H9 (cell line): Measurements from ENCODE around the gene PGLYRP2. TPM values are rescaled to one million over a fixed set of nuclear protein-coding genes. Genes with fewer than 3 reads are reported as not detected.

Experiments used
- DNase-seq: peaks from one replicate; pipeline ENCODE4 v3.0.0-alpha.2; 2017
- H2AFZ ChIP-seq: one replicate; pipeline ENCODE4 v1.6.1; 2013; ENCODE audit warnings: mild to moderate bottlenecking, low read length, control low read depth, moderate library complexity
- H2AK5ac ChIP-seq: 2 replicates; pipeline ENCODE4 v1.6.1; 2013; ENCODE audit warnings: low read length, control low read depth, mixed read lengths; ENCODE audit not compliant: insufficient read length
- H2BK120ac ChIP-seq: one replicate; pipeline ENCODE4 v1.6.1; 2013; ENCODE audit warnings: low read depth, mild to moderate bottlenecking, low read length, control low read depth, inconsistent platforms; ENCODE audit not compliant: poor library complexity, severe bottlenecking
- H2BK12ac ChIP-seq: 2 replicates; pipeline ENCODE4 v1.6.1; 2013; ENCODE audit warnings: low read length, control low read depth, mixed read lengths, low read depth; ENCODE audit not compliant: insufficient read length
- H2BK15ac ChIP-seq: 2 replicates; pipeline ENCODE4 v1.6.1; 2013; ENCODE audit warnings: low read depth, low read length, control low read depth
- H2BK20ac ChIP-seq: one replicate; pipeline ENCODE4 v1.6.1; 2013; ENCODE audit warnings: low read depth, mild to moderate bottlenecking, low read length, control low read depth, inconsistent platforms; ENCODE audit not compliant: poor library complexity, severe bottlenecking
- H2BK5ac ChIP-seq: 2 replicates; pipeline ENCODE4 v1.6.1; 2013; ENCODE audit warnings: low read length, control low read depth, mixed read lengths; ENCODE audit not compliant: insufficient read length
- H3K14ac ChIP-seq: 2 replicates; pipeline ENCODE4 v1.6.1; 2013; ENCODE audit warnings: low read length, control low read depth; ENCODE audit not compliant: insufficient read depth
- H3K18ac ChIP-seq: 2 replicates; pipeline ENCODE4 v1.6.1; 2013; ENCODE audit warnings: low read depth, mild to moderate bottlenecking, mixed read lengths, low read length, control low read depth; ENCODE audit not compliant: insufficient read length
- H3K23ac ChIP-seq: 2 replicates; pipeline ENCODE4 v1.6.1; 2013; ENCODE audit warnings: low read length, control low read depth, mixed read lengths, low read depth; ENCODE audit not compliant: insufficient read length
- H3K23me2 ChIP-seq: 2 replicates; pipeline ENCODE4 v1.6.1; 2013; ENCODE audit warnings: low read depth, mild to moderate bottlenecking, mixed read lengths, low read length, control low read depth; ENCODE audit not compliant: insufficient read length, poor library complexity, severe bottlenecking
- H3K27ac ChIP-seq: 2 replicates; pipeline ENCODE4 v1.5.1; 2013; ENCODE audit warnings: low read length, control low read depth, mixed read lengths, low read depth; ENCODE audit not compliant: insufficient read length
- H3K27me3 ChIP-seq: 2 replicates; pipeline ENCODE4 v1.6.1; 2013; ENCODE audit warnings: low read length, control low read depth, inconsistent platforms; ENCODE audit not compliant: insufficient read depth
- H3K4ac ChIP-seq: 2 replicates; pipeline ENCODE4 v1.6.1; 2013; ENCODE audit warnings: low read depth, mild to moderate bottlenecking, control low read depth, inconsistent platforms, low read length, moderate library complexity
- H3K4me1 ChIP-seq: 2 replicates; pipeline ENCODE4 v1.6.1; 2013; ENCODE audit warnings: low read length, control low read depth, inconsistent platforms; ENCODE audit not compliant: insufficient read depth
- H3K4me2 ChIP-seq: 2 replicates; pipeline ENCODE4 v1.6.1; 2013; ENCODE audit warnings: low read length, control low read depth, mixed read lengths; ENCODE audit not compliant: insufficient read length, insufficient read depth
- H3K56ac ChIP-seq: 2 replicates; pipeline ENCODE4 v1.6.1; 2013; ENCODE audit warnings: low read depth, mild to moderate bottlenecking, mixed read lengths, low read length, control low read depth; ENCODE audit not compliant: insufficient read length
- H3K79me1 ChIP-seq: 2 replicates; pipeline ENCODE4 v1.6.1; 2013; ENCODE audit warnings: low read depth, mild to moderate bottlenecking, moderate library complexity, low read length, control low read depth, inconsistent platforms; ENCODE audit not compliant: insufficient read depth, poor library complexity, severe bottlenecking
- H3K79me2 ChIP-seq: 2 replicates; pipeline ENCODE4 v1.6.1; 2013; ENCODE audit warnings: low read length, control low read depth, inconsistent platforms; ENCODE audit not compliant: insufficient read depth
- H3K9ac ChIP-seq: 2 replicates; pipeline ENCODE4 v1.6.1; 2013; ENCODE audit warnings: low read length, control low read depth, mixed read lengths; ENCODE audit not compliant: insufficient read length; ENCODE audit errors: extremely low read depth
- H3K9me3 ChIP-seq: one replicate; pipeline ENCODE4 v1.6.1; 2013; ENCODE audit warnings: low read depth, low read length, inconsistent platforms; ENCODE audit not compliant: control insufficient read depth
- H3T11ph ChIP-seq: one replicate; pipeline ENCODE4 v1.6.1; 2013; ENCODE audit warnings: mild to moderate bottlenecking, low read length, control low read depth, inconsistent platforms
- H4K20me1 ChIP-seq: one replicate; pipeline ENCODE4 v1.6.1; 2013; ENCODE audit not compliant: control insufficient read depth, insufficient read length, insufficient read depth
- H4K5ac ChIP-seq: 2 replicates; pipeline ENCODE4 v1.6.1; 2013; ENCODE audit warnings: low read depth, mild to moderate bottlenecking, mixed read lengths, low read length, control low read depth; ENCODE audit not compliant: insufficient read length
- H4K8ac ChIP-seq: replicated peaks from 2 replicates; pipeline ENCODE4 v1.6.1; 2013; ENCODE audit warnings: low read length, control low read depth, mixed read lengths, low read depth; ENCODE audit not compliant: insufficient read length
- H4K91ac ChIP-seq: 2 replicates; pipeline ENCODE4 v1.6.1; 2013; ENCODE audit warnings: low read depth, mild to moderate bottlenecking, moderate library complexity, mixed read lengths, low read length, control low read depth; ENCODE audit not compliant: insufficient read length
- H3K27ac Mint-ChIP-seq, 3 experiments: 2 replicates in 2 of 3; 3 replicates in 1 of 3; pipeline ENCODE4 v1.8.0; 2020 to 2021; ENCODE audit warnings: mixed read lengths in 3 of 3, mild to moderate bottlenecking in 1 of 3, moderate library complexity in 1 of 3
- H3K27me3 Mint-ChIP-seq: 2 replicates; pipeline ENCODE4 v1.8.0; 2021; ENCODE audit warnings: low read depth, mild to moderate bottlenecking, moderate library complexity, mixed read lengths
- H3K36me3 Mint-ChIP-seq, 3 experiments: 2 replicates in 2 of 3; 3 replicates in 1 of 3; pipeline ENCODE4 v1.8.0; 2020 to 2021; ENCODE audit warnings: low read depth in 3 of 3, mixed read lengths in 3 of 3; ENCODE audit not compliant: insufficient read depth in 1 of 3
- H3K4me1 Mint-ChIP-seq, 2 experiments: 2 replicates each; pipeline ENCODE4 v1.8.0; 2020; ENCODE audit warnings: mixed read lengths in 2 of 2
- H3K4me3 Mint-ChIP-seq, 2 experiments: 2 replicates in 1 of 2; 3 replicates in 1 of 2; pipeline ENCODE4 v1.8.0; 2020 to 2021; ENCODE audit warnings: mild to moderate bottlenecking in 2 of 2, mixed read lengths in 2 of 2, moderate library complexity in 1 of 2
- H3K9me3 Mint-ChIP-seq, 2 experiments: 2 replicates in 1 of 2; 3 replicates in 1 of 2; pipeline ENCODE4 v1.8.0; 2020; ENCODE audit warnings: mild to moderate bottlenecking in 2 of 2, mixed read lengths in 2 of 2, moderate library complexity in 1 of 2
- CTCF ChIP-seq: fragments of 200-600 bp; sonication (generic); conservative IDR thresholded peaks from 3 replicates; pipeline ENCODE4 v1.8.0; 2021; ENCODE audit warnings: antibody characterized with exemption, mild to moderate bottlenecking
- WGBS: extraction: QIAGEN DNeasy Blood & Tissue Kit; methylation state at CpG from one replicate; pipeline ENCODE4 v1.1.7; 2013; ENCODE audit warnings: missing lambda C conversion rate, low lambda C conversion rate, mixed read lengths; ENCODE audit not compliant: insufficient read length; ENCODE audit errors: extremely low coverage; 5-methylcytosine and 5-hydroxymethylcytosine counted together
- total RNA-seq: library from RNA; stranded (reverse); gene quantifications from 2 replicates; pipeline ENCODE4 v1.2.1, GENCODE V29; 2021

The PGLYRP2 gene
- total RNA-seq, 1 experiment from 2014 or later = not detected

- Histone ChIP-seq H3K27ac (no peak overlapping the region), H2BK20ac (no peak overlapping the region), H2BK12ac (no peak overlapping the region), H3K23me2 (no peaks in the 10 kb centered on the region), H3K79me2 (no peaks in the 10 kb centered on the region), H3K23ac (no peak overlapping the region), H3K14ac (no peak overlapping the region), H3K18ac (no peak overlapping the region), H2BK5ac (no peak overlapping the region), H2AK5ac (no peak overlapping the region), H3K79me1 (no peaks in the 10 kb centered on the region), H3K27me3 (no peaks in the 10 kb centered on the region), H2BK120ac (no peak overlapping the region), H3K4ac (no peak overlapping the region), H3K4me2 (no peak overlapping the region), H3K56ac (no peak overlapping the region), H4K91ac (no peak overlapping the region), H4K20me1 (no peaks in the 10 kb centered on the region), H2BK15ac (no peak overlapping the region), H3K4me1 (no peaks in the 10 kb centered on the region), H3K9ac (no peak overlapping the region), H4K8ac (no peak overlapping the region), H2AFZ (no peak overlapping the region), H4K5ac (no peak overlapping the region), H3T11ph (no peak overlapping the region), H3K9me3 (peaks cover 10% of the 10 kb centered on the region)
- no peak for DNase-seq
- peaks cover 10% of the 10 kb centered on the region for H3K27me3 Mint-ChIP-seq
- no peak overlapping the region for H3K4me3 Mint-ChIP-seq
- H3K36me3 Mint-ChIP-seq = peaks cover 1 to 18% (median 9%) of the 10 kb centered on the region in 3 experiments; a peak in 4 of 7 replicates
- no peak overlapping the region for H3K27ac Mint-ChIP-seq
- H3K4me1 Mint-ChIP-seq = no peaks in the 10 kb centered on the region
- no CpG with 5 or more reads among the region's 5 CpGs for WGBS
- TF ChIP-seq CTCF = no peak
- H3K9me3 Mint-ChIP-seq = peaks cover 22 to 84% of the 10 kb centered on the region in 2 experiments
Measured at GRCh38 chr19:15476325-15476724, 3.0 kb downstream of the PGLYRP2 start.
